HG03439 (cell line): ENCODE results near the gene FCN2.

ENCODE experiments used
- ATAC-seq: cut with Tn5 transposase; IDR thresholded peaks from one replicate; pipeline ENCODE4 v1.9.1; 2021; ENCODE audit warnings: mild to moderate bottlenecking, moderate library complexity; ENCODE audit not compliant: unreplicated experiment

Gene FCN2

DNA sequence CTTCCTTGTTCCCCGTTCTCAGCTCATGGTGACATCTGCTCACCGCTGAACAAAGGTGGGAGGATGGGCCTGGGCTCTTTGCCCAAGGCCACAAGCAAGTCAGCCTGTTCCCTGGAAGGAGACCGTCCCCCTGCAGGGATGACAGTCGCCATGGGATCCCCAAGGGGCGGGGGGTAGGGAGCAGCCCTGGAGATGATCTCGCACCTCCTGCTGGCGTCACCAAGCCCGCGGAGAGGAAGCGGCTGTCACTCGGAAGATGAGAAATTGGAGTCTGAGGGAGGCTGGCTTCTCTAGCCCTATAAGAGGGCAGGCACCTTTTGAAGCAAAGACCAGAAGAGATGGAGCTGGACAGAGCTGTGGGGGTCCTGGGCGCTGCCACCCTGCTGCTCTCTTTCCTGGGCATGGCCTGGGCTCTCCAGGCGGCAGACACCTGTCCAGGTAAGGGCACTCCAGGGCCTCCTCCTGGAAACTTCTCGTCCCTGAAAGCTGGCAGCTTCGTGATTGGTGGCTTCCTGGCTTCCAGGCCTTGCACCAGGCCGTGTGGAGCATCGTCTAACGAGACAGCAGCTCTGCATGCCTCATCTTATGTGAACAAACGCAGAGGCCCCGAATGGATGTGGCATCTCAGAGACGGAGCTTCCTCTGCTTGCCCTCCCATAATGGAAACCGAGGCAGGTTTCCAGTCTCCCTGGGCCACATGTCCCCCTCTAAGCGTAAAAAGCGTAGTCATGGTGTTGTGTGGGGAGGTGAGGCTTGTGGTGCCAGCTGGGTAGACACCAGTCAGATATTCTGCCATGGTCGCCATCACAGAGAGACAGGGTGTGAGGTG is at the start of gene FCN2:
Gene FCN2, plus strand, starts transcription at position 327 of the 829 bp plus-strand sequence. Its CDS starts 12 bp downstream, at position 339.
- ATAC-seq: no peak

DNA sequence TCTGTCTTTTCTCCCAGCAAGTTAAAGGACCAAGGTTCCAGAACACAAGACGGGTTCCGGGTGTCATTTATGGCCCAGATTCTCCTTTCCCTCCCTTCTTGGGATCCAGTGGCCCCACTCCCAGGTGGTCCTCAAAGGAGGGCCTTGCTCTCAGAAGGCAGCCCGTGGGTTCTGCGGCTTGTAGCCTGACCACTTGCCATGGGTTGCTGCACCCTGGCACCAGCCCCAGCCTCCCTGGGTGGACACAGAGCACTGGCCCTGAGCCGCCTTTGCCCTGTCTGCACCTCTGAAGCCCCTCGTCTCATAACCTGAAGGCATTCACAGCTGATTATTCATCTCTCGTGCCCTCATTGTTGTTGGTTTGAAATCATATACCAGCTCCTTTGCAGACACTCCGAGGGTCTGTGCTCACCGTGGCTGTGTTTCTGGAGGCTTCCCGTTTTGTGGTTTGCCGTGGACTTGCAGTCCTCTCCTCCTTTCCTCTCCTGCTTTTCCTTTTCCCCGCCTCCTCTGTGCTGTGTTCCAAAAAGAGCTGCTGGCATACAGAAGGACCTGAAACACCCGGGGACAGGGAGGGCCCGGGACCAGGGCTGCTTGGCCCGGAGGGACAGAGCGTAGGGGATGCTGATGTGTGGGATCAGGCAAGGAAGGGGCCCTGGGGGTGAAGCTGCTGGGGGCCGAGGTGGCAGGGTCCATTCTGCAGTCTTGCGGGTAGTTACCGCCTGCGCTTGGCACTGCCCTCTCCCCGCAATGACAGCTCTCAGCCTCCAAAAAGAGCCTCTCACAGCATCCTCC is 49.5 kb upstream of the FCN2 start:
- no peak for ATAC-seq

GRCh38 chr9:134832471-134832870 is 48.1 kb upstream of the FCN2 start:
- ATAC-seq: no peak

- no peak for ATAC-seq
These were observed 47.2 kb upstream of the FCN2 start for GRCh38 chr9:134833294-134833880.

- ATAC-seq: no peak
These were observed 46.2 kb upstream of the FCN2 start for GRCh38 chr9:134834217-134834956.

DNA sequence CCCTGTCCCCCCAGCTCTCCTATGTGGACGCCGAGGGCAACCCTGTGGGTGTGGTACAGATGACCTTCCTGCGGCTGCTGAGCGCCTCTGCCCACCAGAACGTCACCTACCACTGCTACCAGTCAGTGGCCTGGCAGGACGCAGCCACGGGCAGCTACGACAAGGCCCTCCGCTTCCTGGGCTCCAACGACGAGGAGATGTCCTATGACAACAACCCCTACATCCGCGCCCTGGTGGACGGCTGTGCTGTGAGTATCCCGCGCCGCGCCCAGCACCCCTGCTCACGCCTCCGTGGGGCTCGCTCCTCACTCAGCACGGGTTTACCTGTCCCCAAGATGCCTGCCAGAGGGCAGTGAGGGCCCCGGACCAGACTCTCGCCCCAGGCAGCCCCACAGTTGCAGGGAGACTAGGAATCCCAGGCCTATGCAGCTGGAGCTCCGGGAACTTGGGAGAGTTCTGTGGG is 45.6 kb upstream of the FCN2 start:
- no peak for ATAC-seq

DNA sequence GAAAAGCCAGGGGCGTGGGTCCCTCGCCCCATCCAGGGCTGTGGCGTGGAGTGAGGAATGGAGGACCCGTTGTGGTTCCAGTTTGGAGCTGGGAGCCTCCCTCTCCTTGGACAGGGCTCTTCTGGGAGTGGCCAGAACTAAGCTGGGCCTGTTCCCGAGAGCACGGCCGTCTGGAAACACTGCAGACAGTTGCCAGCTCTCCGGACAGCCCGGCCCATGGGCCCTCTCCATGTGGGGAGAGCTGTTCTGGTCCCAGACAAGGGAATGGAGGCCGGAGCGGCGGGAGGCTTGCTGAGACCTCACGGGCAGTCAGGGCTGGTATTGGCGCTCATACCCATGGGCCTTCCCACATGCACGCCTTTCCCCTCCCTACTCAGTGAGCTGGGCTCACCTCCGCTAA is 45.2 kb upstream of the FCN2 start:
- no peak for ATAC-seq

DNA sequence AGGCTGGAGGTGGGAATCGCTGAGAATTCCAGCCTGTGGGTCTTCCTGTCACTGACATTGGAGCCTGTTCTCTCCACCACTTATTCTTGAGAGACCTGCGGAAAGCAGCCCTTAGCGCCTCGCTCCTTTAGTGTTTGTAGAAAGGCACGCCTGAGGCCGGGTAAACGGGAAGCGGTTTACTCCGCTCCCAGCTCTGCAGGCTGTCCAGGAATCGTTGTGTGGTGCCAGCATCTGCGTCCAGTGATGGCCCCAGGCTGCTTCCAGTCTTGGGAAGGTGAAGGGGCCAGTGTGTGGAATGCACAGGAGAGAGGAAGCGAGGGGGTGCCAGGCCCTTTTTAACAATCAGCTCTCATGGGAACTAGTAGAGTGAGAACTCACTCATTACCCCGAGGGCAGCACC is 44.6 kb upstream of the FCN2 start:
- no peak for ATAC-seq

GRCh38 chr9:134836406-134836970 is 44.1 kb upstream of the FCN2 start:
- no peak for ATAC-seq

DNA sequence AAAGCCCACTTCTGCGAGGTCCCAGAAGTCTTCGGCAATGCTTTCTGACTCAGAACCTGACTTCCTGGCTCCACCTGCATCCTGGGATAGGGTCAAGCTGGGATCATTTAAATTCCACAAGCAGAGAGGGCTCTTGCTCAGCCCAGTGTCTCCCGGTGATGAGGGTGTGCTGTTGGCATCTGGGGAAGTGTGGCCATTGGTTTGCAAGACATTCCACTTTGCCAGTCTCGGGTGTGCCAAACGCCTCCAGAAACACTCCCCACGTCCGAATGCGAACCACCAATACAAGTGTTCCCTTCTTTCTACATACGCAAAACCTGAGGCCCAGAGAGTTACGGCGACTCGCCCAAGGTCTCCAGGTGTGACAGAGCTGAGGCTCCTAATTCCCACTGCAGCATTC is 43.1 kb upstream of the FCN2 start:
- ATAC-seq: no peak

DNA sequence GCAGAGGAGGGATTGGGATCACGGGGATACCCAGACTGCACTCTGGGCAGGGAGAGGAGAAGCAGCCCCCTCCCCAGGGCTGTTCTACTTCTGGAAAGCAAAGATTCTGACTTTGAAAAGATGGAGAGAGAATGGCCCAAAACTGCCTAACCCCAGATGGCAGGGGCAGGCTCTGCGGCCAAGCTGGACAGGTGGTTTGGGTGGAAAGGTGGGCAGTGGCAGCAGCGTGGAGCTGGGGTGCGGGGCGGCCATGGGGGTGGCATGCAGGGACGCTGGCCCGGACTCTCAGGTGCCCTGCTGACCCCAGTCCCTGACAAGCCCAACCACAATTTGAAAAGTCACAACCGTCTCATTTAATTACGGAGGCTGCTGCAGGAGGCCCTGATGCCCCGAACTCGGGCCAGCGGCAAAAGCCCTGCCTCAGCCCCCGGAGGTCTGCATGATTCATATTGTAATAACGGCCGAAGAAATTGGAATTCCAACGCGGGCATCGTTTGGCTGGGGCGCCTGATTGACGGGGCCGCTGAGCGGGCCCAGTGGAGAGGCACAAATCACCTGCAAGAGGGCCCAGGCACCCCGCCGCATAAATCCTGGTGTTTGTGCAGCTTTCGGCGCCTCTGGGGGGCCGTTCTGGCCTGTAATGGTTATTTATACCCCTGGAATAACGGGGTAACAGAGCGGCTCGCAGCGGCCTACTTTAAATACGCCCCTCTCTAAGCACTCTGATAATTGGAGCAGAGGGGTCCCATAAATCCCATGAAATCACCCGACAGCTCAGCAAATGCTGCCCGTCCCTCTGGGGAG is 41.8 kb upstream of the FCN2 start:
- ATAC-seq: no peak

GRCh38 chr9:134839455-134840125 is 41.0 kb upstream of the FCN2 start:
- ATAC-seq: no peak

DNA sequence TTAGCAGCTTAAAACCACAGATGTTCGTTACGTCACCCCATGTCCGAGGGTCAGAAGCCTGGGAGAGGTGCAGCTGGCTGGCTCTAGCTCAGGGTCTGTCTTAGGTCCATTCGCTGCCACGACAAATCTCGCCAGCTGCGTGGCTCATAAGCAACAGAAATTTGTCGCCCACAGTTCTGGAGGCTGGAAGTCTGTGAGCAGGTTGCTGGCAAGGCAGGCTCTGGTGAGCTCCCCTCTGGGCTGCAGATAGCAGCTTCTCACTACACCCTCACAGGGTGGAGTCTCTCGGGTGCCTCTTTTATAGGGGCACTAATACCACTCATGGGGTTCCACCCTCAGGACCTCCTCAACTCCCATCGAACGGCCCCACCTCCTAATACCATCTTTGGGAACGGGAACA is 40.1 kb upstream of the FCN2 start:
- no peak for ATAC-seq

DNA sequence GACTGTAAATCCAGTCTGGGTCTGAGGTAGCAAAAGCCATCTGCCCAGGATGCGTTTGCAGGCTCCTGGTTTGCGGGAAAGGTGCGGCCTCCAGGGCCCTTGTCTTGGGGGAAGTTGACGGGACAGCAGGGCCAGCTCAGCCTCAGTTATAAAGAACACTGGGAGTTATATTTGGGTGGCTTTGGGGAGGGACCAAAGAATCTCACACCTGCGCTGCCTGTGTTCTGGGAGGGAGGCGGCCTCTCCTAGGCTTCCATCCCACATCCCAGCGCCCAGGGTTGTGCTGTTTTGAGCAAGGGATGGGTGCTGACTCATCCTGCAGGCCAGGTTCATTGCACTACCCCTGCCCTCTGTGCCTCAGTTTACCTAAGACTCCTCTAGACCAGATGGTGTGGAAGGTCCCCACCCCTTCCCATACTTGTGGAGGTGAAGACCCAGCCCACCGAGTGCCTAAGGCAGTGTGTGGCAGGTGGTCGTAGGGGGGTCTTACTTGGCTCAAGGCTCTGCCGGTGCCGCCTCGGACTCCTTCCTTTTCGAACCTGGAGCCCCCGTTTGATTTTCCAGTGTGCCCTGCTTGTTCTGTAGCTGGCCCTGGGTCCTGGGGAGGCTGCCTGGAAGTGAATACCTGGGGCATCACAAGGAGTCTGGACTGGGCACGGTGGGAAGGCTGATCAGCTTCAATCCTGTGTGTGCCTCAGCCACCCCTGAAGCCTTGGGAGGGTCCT is 39.3 kb upstream of the FCN2 start:
- ATAC-seq: no peak

DNA sequence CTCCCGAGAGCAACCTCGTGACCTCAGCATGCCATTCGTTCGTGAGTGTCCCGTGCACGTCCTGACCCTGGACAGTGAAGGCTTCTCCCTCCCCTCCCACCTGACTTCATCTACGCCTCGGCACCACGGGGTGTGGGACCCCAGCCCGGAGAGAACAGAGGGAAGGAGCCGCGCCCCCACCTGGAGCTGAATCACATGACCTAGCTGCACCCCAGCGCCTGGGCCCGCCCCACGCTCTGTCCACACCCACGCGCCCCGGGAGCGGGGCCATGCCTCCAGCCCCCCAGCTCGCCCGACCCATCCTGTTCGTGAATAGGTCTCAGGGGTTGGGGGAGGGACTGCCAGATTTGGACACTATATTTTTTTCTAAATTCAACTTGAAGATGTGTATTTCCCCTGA is 38.3 kb upstream of the FCN2 start:
- ATAC-seq: no peak

DNA sequence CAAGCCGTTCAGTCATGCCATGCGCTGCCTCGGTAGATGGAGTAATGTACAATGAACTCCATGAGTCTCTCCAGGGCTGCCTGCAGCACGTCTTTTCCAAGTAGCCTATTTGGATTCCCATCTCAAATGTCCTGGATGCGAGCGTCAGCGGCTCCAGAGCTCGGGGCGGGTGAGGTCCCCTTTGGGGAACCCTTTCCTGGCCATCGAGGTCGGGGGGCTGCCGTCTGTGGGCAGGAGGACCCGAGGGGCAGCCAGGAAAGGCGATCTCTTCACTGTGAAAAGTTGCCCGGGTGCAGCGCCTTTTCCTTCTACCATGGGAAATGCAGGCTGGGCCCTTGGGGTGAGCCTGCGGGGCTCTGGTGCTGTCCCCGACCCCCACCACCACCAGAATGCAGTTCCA is 36.9 kb upstream of the FCN2 start:
- ATAC-seq: no peak

DNA sequence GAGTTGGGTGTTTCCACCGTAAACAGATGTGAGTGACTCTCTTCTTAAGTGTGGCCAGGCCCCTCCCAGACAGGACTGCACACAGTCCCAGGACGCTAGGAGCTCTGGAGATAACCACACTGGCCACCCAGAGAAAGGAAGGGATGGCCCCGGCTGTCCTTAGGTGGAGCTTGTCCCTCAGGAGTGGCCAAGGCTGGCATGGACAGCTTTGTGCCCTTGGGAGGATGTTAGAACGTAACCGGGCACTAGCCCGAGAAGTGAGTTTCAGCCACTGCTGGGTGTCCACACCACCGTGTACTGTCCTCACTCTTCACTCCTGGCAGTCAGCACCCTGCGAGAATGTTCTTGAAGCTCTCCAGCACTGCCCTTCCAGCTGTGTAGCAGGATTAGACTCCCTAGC is 35.8 kb upstream of the FCN2 start:
- ATAC-seq: no peak

GRCh38 chr9:134846187-134846586 is 34.4 kb upstream of the FCN2 start:
- ATAC-seq: no peak

DNA sequence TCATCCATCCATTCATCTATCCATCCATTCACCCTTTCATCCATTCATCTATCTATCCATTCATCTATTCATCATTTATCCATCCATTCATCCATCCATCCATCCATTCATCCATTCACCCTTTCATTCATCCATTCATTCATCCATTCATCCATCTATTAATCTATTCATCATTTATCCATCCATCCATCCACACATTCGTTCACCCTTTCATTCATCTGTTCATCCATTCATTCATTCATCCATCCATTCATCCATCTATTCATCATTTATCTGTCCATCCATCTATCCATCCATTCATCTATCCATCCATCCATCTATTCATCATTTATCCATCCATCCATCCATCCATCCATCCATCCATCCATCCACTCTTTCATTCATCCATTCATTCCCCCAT is 33.9 kb upstream of the FCN2 start:
- ATAC-seq: no peak
